ENCODE results near the gene NOC4L.

DNA sequence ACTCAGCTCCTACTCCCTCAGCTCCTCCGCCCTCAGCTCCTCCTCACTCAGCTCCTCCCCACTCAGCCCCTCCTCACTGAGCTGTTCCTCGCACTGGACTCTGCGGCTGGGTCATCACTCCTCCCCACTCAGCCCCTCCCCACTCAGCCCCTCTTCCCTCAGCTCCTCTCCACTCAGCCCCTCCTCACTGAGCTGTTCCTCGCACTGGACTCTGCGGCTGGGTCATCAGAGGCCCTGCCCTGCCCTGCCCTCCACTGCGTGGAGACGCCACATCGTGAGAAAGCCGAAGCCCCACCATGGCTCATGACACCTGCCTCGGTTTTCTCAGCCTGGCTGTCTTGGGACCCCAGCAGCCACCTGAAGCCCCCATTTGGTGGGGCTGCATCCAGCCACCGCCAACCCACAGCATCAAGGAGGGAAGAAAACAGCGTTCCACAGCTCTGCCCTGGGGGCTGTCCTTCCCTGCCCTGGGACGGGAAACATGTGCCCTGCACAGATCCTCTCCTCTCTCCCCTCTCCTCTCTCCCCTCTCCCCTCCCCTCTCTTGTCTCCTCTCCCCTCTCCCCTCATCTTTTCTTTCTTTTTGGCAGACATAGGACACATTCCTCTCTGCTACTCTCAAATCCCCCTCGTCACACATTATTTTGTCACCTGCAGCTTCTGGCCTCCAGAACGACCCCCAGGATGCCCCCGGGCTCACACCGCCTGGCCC, 17.7 kb downstream of the NOC4L start:
- TF ChIP-seq, protein P1, sequence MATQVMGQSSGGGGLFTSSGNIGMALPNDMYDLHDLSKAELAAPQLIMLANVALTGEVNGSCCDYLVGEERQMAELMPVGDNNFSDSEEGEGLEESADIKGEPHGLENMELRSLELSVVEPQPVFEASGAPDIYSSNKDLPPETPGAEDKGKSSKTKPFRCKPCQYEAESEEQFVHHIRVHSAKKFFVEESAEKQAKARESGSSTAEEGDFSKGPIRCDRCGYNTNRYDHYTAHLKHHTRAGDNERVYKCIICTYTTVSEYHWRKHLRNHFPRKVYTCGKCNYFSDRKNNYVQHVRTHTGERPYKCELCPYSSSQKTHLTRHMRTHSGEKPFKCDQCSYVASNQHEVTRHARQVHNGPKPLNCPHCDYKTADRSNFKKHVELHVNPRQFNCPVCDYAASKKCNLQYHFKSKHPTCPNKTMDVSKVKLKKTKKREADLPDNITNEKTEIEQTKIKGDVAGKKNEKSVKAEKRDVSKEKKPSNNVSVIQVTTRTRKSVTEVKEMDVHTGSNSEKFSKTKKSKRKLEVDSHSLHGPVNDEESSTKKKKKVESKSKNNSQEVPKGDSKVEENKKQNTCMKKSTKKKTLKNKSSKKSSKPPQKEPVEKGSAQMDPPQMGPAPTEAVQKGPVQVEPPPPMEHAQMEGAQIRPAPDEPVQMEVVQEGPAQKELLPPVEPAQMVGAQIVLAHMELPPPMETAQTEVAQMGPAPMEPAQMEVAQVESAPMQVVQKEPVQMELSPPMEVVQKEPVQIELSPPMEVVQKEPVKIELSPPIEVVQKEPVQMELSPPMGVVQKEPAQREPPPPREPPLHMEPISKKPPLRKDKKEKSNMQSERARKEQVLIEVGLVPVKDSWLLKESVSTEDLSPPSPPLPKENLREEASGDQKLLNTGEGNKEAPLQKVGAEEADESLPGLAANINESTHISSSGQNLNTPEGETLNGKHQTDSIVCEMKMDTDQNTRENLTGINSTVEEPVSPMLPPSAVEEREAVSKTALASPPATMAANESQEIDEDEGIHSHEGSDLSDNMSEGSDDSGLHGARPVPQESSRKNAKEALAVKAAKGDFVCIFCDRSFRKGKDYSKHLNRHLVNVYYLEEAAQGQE (IDR thresholded peaks at IDR 0.05; ENCODE audit: low read depth) = no peak
- TF ChIP-seq TAF1 (IDR thresholded peaks at IDR 0.05; ENCODE audit: low read depth) (no peak), TEAD4 (IDR thresholded peaks at IDR 0.05) (no peak), FOXM1 (IDR thresholded peaks at IDR 0.05; ENCODE audit: borderline replicate concordance, low read depth) (no peak), EP300 (IDR thresholded peaks at IDR 0.05; ENCODE audit: borderline replicate concordance) (no peak), YY1 (IDR thresholded peaks at IDR 0.05; ENCODE audit: low read depth) (no peak), RAD21 (IDR thresholded peaks at IDR 0.05; ENCODE audit: low read depth) (no peak), EGR1 (IDR thresholded peaks at IDR 0.05) (no peak)
- TF ChIP-seq, protein P2, sequence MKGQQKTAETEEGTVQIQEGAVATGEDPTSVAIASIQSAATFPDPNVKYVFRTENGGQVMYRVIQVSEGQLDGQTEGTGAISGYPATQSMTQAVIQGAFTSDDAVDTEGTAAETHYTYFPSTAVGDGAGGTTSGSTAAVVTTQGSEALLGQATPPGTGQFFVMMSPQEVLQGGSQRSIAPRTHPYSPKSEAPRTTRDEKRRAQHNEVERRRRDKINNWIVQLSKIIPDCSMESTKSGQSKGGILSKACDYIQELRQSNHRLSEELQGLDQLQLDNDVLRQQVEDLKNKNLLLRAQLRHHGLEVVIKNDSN (IDR thresholded peaks at IDR 0.05) = no peak

Data from Ishikawa (cell line).